ENCODE measurements around the gene POLD1. TPM values are rescaled to one million over a fixed set of nuclear protein-coding genes. Genes with fewer than 3 reads are reported as not detected.

Gene POLD1
- total RNA-seq, 6 experiments from 2014 or later, result 6.2 to 13.1 (median 9.2) TPM

- intact Hi-C loops (cut with DNase I), result no loop called here
- no peaks in the 10 kb centered on the region for H3K36me3 ChIP-seq
- H3K9me3 ChIP-seq, result no peaks in the 10 kb centered on the region
- ATAC-seq, result no peak
- H3K27ac ChIP-seq, result no peak overlapping the region
- no peaks in the 10 kb centered on the region for H3K27me3 ChIP-seq
- TF ChIP-seq CTCF (IDR thresholded peaks at IDR 0.05), result no peak
- DNase-seq, result peak in 1 of 3 donors; percentile 23
- no peaks in the 10 kb centered on the region for H3K4me1 ChIP-seq
- H3K4me3 ChIP-seq, result no peak overlapping the region
- WGBS (ENCODE audit: insufficient coverage, low coverage, low lambda C conversion rate, missing lambda C conversion rate), result 74% methylated on average over 6 of the region's 7 CpGs
These were observed 22.7 kb upstream of the POLD1 start for GRCh38 chr19:50361290-50362029.

- Histone ChIP-seq H3K4me1 (no peaks in the 10 kb centered on the region), H3K9me3 (no peaks in the 10 kb centered on the region), H3K4me3 (no peak overlapping the region), H3K36me3 (no peaks in the 10 kb centered on the region), H3K27me3 (no peaks in the 10 kb centered on the region), H3K27ac (no peak overlapping the region)
- intact Hi-C loops (cut with DNase I), result no loop called here
- ATAC-seq (no peak), DNase-seq (peak in 1 of 3 donors; percentile 7)
- no peak for TF ChIP-seq CTCF (IDR thresholded peaks at IDR 0.05)
- 84% methylated on average over 6 of the region's 7 CpGs for WGBS (ENCODE audit: insufficient coverage, low coverage, low lambda C conversion rate, missing lambda C conversion rate)
These were observed 22.1 kb upstream of the POLD1 start for GRCh38 chr19:50362030-50362412.

- no peaks in the 10 kb centered on the region for H3K27me3 ChIP-seq
- TF ChIP-seq CTCF (IDR thresholded peaks at IDR 0.05) (no peak), POLR2A (IDR thresholded peaks at IDR 0.05) (no peak)
- H3K36me3 ChIP-seq, result no peaks in the 10 kb centered on the region
- DNase-seq (no peak), ATAC-seq (no peak)
- H3K4me3 ChIP-seq, result no peak overlapping the region
- H3K9me3 ChIP-seq, result no peaks in the 10 kb centered on the region
- 74% methylated on average over 10 of the region's 11 CpGs for WGBS (ENCODE audit: insufficient coverage, low coverage, low lambda C conversion rate, missing lambda C conversion rate)
- intact Hi-C loops (cut with DNase I), result no loop called here
- no peaks in the 10 kb centered on the region for H3K4me1 ChIP-seq
- H3K27ac ChIP-seq, result no peak overlapping the region
These were observed 21.3 kb upstream of the POLD1 start for GRCh38 chr19:50362656-50363424.

GRCh38 chr19:50365434-50366306, 18.5 kb upstream of the POLD1 start, which contains the start of gene NAPSA:
Gene NAPSA (minus strand): TSS chr19:50365639. CDS start chr19:50365621, 18 bp downstream.
- intact Hi-C loops (cut with DNase I), result no loop called here
- H3K36me3 ChIP-seq, result no peaks in the 10 kb centered on the region
- ATAC-seq (no peak), DNase-seq (no peak)
- H3K27ac ChIP-seq, result no peak within 1 kb of the TSS
- whole genome bisulfite sequencing (ENCODE audit: insufficient coverage, low coverage, low lambda C conversion rate, missing lambda C conversion rate), result 65% methylated on average over 5 of the region's 11 CpGs
- peaks cover 0 to 4% (median 0%) of the 10 kb centered on the region in 4 donors for H3K4me1 ChIP-seq
- no peaks in the 10 kb centered on the region for H3K9me3 ChIP-seq
- TF ChIP-seq CTCF (IDR thresholded peaks at IDR 0.05) (no peak), POLR2A (IDR thresholded peaks at IDR 0.05) (no peak)
- H3K27me3 ChIP-seq, result no peaks in the 10 kb centered on the region
- no peak within 1 kb of the TSS for H3K4me3 ChIP-seq

Data from right lobe of liver (tissue), 6 donors.